CD14-positive monocyte (primary cell): ENCODE results near the gene BEGAIN. TPM values are rescaled to one million over a fixed set of nuclear protein-coding genes. Genes with fewer than 3 reads are reported as not detected.

Source experiments
- DNase-seq, 3 donors: peaks; one replicate each; pipeline ENCODE4 v3.0.0-alpha.2; 2011 to 2022
- H2AFZ ChIP-seq: 2 replicates; pipeline ENCODE4 v1.6.0; 2012; ENCODE audit warnings: mild to moderate bottlenecking, low read depth, low read length, inconsistent platforms; ENCODE audit not compliant: insufficient read depth, poor library complexity, severe bottlenecking
- H3K27ac ChIP-seq, 2 donors: 1 replicate in 1 of 2; 2 replicates in 1 of 2; pipeline ENCODE4 v1.5.1; 2012 to 2013; ENCODE audit warnings: low read length in 2 of 2, control low read depth in 1 of 2, inconsistent platforms in 1 of 2, low read depth in 1 of 2, mild to moderate bottlenecking in 1 of 2
- H3K27me3 ChIP-seq, 2 donors: one replicate each; pipeline versions ENCODE4 v1.6.0 to v1.6.1; 2011 to 2013; ENCODE audit warnings: low read length in 2 of 2; ENCODE audit not compliant: control insufficient read depth in 2 of 2, insufficient read depth in 2 of 2
- H3K36me3 ChIP-seq, 2 donors: replicated peaks in 1 of 2; 1 replicate in 1 of 2; 2 replicates in 1 of 2; pipeline versions ENCODE4 v1.5.1 to v1.6.1; 2012 to 2013; ENCODE audit warnings: low read length in 2 of 2, control low read depth in 1 of 2, inconsistent platforms in 1 of 2, mild to moderate bottlenecking in 1 of 2; ENCODE audit not compliant: insufficient read depth in 2 of 2, control insufficient read depth in 1 of 2
- H3K4me1 ChIP-seq, 2 donors: 1 replicate in 1 of 2; 2 replicates in 1 of 2; pipeline versions ENCODE4 v1.5.1 to v1.6.1; 2012 to 2013; ENCODE audit warnings: low read length in 2 of 2, control low read depth in 1 of 2, inconsistent platforms in 1 of 2, mild to moderate bottlenecking in 1 of 2, moderate library complexity in 1 of 2; ENCODE audit not compliant: insufficient read depth in 2 of 2, control insufficient read depth in 1 of 2
- H3K4me2 ChIP-seq: replicated peaks from 2 replicates; pipeline ENCODE3; 2012; ENCODE audit warnings: low read length, moderate library complexity, mild to moderate bottlenecking; ENCODE audit not compliant: poor library complexity, severe bottlenecking; ENCODE audit errors: extremely low read depth
- H3K4me3 ChIP-seq, 3 experiments: fragments of 200-600 bp in 1 of 3; sonication (generic) in 1 of 3; replicated peaks in 1 of 3; 1 replicate in 2 of 3; 2 replicates in 1 of 3; pipeline ENCODE4 v1.5.1; 2011 to 2013; ENCODE audit warnings: low read length in 3 of 3, mild to moderate bottlenecking in 3 of 3, control low read depth in 2 of 3, low read depth in 2 of 3, inconsistent platforms in 1 of 3, moderate library complexity in 1 of 3
- H3K79me2 ChIP-seq: 2 replicates; pipeline ENCODE4 v1.6.0; 2012; ENCODE audit warnings: mild to moderate bottlenecking, control low read depth, inconsistent platforms, low read length, moderate library complexity; ENCODE audit not compliant: insufficient read depth
- H3K9ac ChIP-seq: 2 replicates; pipeline ENCODE4 v1.6.0; 2017; ENCODE audit warnings: low read length, mild to moderate bottlenecking; ENCODE audit not compliant: insufficient read depth, poor library complexity, severe bottlenecking
- H3K9me3 ChIP-seq, 2 donors: replicated peaks in 1 of 2; 1 replicate in 1 of 2; 2 replicates in 1 of 2; pipeline versions ENCODE4 v1.5.1 to v1.6.1; 2012 to 2013; ENCODE audit warnings: low read length in 2 of 2, control low read depth in 1 of 2; ENCODE audit not compliant: control insufficient read depth in 1 of 2, insufficient read depth in 1 of 2
- H4K20me1 ChIP-seq: 2 replicates; pipeline ENCODE4 v1.6.0; 2012; ENCODE audit warnings: mild to moderate bottlenecking, low read length, control low read depth, moderate library complexity; ENCODE audit not compliant: insufficient read depth
- H3K27ac Mint-ChIP-seq, 7 donors: one replicate each; pipeline ENCODE4 v1.8.0; 2020; ENCODE audit warnings: mild to moderate bottlenecking in 7 of 7, mixed read lengths in 7 of 7, moderate library complexity in 6 of 7, inconsistent platforms in 2 of 7
- H3K27me3 Mint-ChIP-seq, 3 donors: one replicate each; pipeline ENCODE4 v1.8.0; 2021 to 2022; ENCODE audit warnings: low read depth in 3 of 3, mild to moderate bottlenecking in 3 of 3, mixed read lengths in 3 of 3, moderate library complexity in 3 of 3, inconsistent platforms in 1 of 3
- H3K36me3 Mint-ChIP-seq, 2 donors: one replicate each; pipeline ENCODE4 v1.8.0; 2020; ENCODE audit warnings: mixed read lengths in 2 of 2, inconsistent platforms in 1 of 2, mild to moderate bottlenecking in 1 of 2
- H3K4me1 Mint-ChIP-seq: one replicate; pipeline ENCODE4 v1.8.0; 2020; ENCODE audit warnings: mild to moderate bottlenecking, mixed read lengths
- H3K4me3 Mint-ChIP-seq, 2 donors: one replicate each; pipeline ENCODE4 v1.8.0; 2020; ENCODE audit warnings: mild to moderate bottlenecking in 2 of 2, mixed read lengths in 2 of 2, moderate library complexity in 1 of 2
- H3K9me3 Mint-ChIP-seq, 7 donors: one replicate each; pipeline ENCODE4 v1.8.0; 2020 to 2022; ENCODE audit warnings: mixed read lengths in 7 of 7, mild to moderate bottlenecking in 6 of 7, moderate library complexity in 6 of 7, inconsistent platforms in 2 of 7
- CTCF ChIP-seq: fragments of 200-600 bp; IDR thresholded peaks from one replicate; pipeline ENCODE4 v1.8.0; 2022; ENCODE audit warnings: antibody characterized with exemption, mild to moderate bottlenecking
- WGBS: methylation state at CpG from one replicate; pipeline ENCODE4 v1.1.5; 2013; ENCODE audit warnings: missing lambda C conversion rate; ENCODE audit not compliant: insufficient coverage; 5-methylcytosine and 5-hydroxymethylcytosine counted together
- intact Hi-C, 2 donors: fragments of 100-400 bp; cut with micrococcal nuclease; formaldehyde crosslinking; loops; one replicate each; pipeline versions ENCODE4 v1.15.0 to v1.15.1; 2023
- polyA plus RNA-seq, 3 donors: library from polyadenylated mRNA; depleted of rRNA in 1 of 3; unstranded in 2 of 3; stranded (reverse) in 1 of 3; fragments of 300-500 nt in 2 of 3; fragments of >200 nt in 1 of 3; fragmentation: Illumina TruSeq in 2 of 3; gene quantifications; 1 replicate in 2 of 3; 2 replicates in 1 of 3; pipeline ENCODE4 v1.2.3, GENCODE V29; 2012 to 2021

BEGAIN gene
- polyA plus RNA-seq, 3 donors = 0.25 to 0.45 TPM; not detected in 1

GRCh38 chr14:100580316-100581227 lies 6.6 kb downstream of the BEGAIN start:
- Histone ChIP-seq H3K4me2 (no peak overlapping the region), H3K4me3 (no peak overlapping the region), H3K79me2 (no peaks in the 10 kb centered on the region), H3K27me3 (peaks cover 0 to 10% of the 10 kb centered on the region in 2 donors), H3K27ac (no peak overlapping the region), H3K9me3 (peaks cover 0 to 4% of the 10 kb centered on the region in 2 donors), H4K20me1 (no peaks in the 10 kb centered on the region), H3K36me3 (no peaks in the 10 kb centered on the region), H3K9ac (no peak overlapping the region), H2AFZ (no peak overlapping the region), H3K4me1 (no peaks in the 10 kb centered on the region)
- H3K27ac Mint-ChIP-seq = no peak overlapping the region
- H3K4me1 Mint-ChIP-seq = peaks cover 8% of the 10 kb centered on the region
- no peak overlapping the region for H3K4me3 Mint-ChIP-seq
- peaks cover 0 to 12% (median 5%) of the 10 kb centered on the region in 7 donors for H3K9me3 Mint-ChIP-seq
- peaks cover 14 to 24% (median 21%) of the 10 kb centered on the region in 3 donors for H3K27me3 Mint-ChIP-seq
- no peaks in the 10 kb centered on the region for H3K36me3 Mint-ChIP-seq
- TF ChIP-seq CTCF = no peak
- WGBS = 100% methylated on average over 6 of the region's 14 CpGs
- intact Hi-C loops = no loop called here
- DNase-seq = no peak

GRCh38 chr14:100578552-100578951 lies 8.7 kb downstream of the BEGAIN start:
- Mint-ChIP-seq H3K9me3 (peaks cover 0 to 10% (median 5%) of the 10 kb centered on the region in 7 donors), H3K36me3 (no peaks in the 10 kb centered on the region)
- intact Hi-C loops = no loop called here

More at GRCh38 chr14:100578552-100578951, 8.7 kb downstream of the BEGAIN start:
- Histone ChIP-seq H3K4me2 (no peak overlapping the region), H3K27ac (no peak overlapping the region), H3K79me2 (no peaks in the 10 kb centered on the region), H3K36me3 (no peaks in the 10 kb centered on the region), H3K9ac (no peak overlapping the region), H3K4me3 (no peak overlapping the region), H3K27me3 (peaks cover 0 to 4% of the 10 kb centered on the region in 2 donors), H4K20me1 (no peaks in the 10 kb centered on the region), H2AFZ (no peak overlapping the region), H3K9me3 (peaks cover 0 to 4% of the 10 kb centered on the region in 2 donors), H3K4me1 (no peaks in the 10 kb centered on the region)
- Mint-ChIP-seq H3K27me3 (peaks cover 8 to 15% (median 12%) of the 10 kb centered on the region in 3 donors), H3K4me1 (peaks cover 8% of the 10 kb centered on the region), H3K27ac (no peak overlapping the region), H3K4me3 (no peak overlapping the region)
- DNase-seq = peak in 2 of 3 donors; percentile 22 to 49
- TF ChIP-seq CTCF = no peak
- no CpG with 5 or more reads among the region's 4 CpGs for WGBS
